GM10847 (cell line): Measurements from ENCODE around the gene AK4.

Source experiments
- POLR2A ChIP-seq: IDR thresholded peaks from 2 replicates; pipeline ENCODE4 v1.6.1; 2011; ENCODE audit not compliant: insufficient read length; ENCODE audit errors: extremely low read depth

The AK4 gene

GRCh38 chr1:65167586-65168242, 19.7 kb downstream of the AK4 start:
- TF ChIP-seq POLR2A: no peak

GRCh38 chr1:65168867-65169266, 20.9 kb downstream of the AK4 start:
- TF ChIP-seq POLR2A: no peak

- no peak for TF ChIP-seq POLR2A
Observed at GRCh38 chr1:65170511-65171142, 22.6 kb downstream of the AK4 start.

- no peak for TF ChIP-seq POLR2A
Observed at GRCh38 chr1:65172936-65173690, 25.1 kb downstream of the AK4 start.

- TF ChIP-seq POLR2A: no peak
Observed at GRCh38 chr1:65174585-65174984, 26.6 kb downstream of the AK4 start.

- no peak for TF ChIP-seq POLR2A
Observed at GRCh38 chr1:65175171-65176055, 27.4 kb downstream of the AK4 start.

- TF ChIP-seq POLR2A: no peak
Observed at GRCh38 chr1:65176056-65176450, 28.1 kb downstream of the AK4 start.

GRCh38 chr1:65176591-65176990, 28.6 kb downstream of the AK4 start:
- TF ChIP-seq POLR2A: no peak

- no peak for TF ChIP-seq POLR2A
Observed at GRCh38 chr1:65177457-65177856, 29.5 kb downstream of the AK4 start.

- TF ChIP-seq POLR2A: no peak
Observed at GRCh38 chr1:65178235-65178634, 30.2 kb downstream of the AK4 start.

GRCh38 chr1:65179148-65179547, 31.1 kb downstream of the AK4 start:
- no peak for TF ChIP-seq POLR2A

GRCh38 chr1:65180977-65181376, 33.0 kb downstream of the AK4 start:
- TF ChIP-seq POLR2A: no peak

- TF ChIP-seq POLR2A: no peak
Observed at GRCh38 chr1:65182658-65183268, 34.8 kb downstream of the AK4 start.

- no peak for TF ChIP-seq POLR2A
Observed at GRCh38 chr1:65189576-65190115, 41.6 kb downstream of the AK4 start.

- no peak for TF ChIP-seq POLR2A
Observed at GRCh38 chr1:65190229-65190628, 42.2 kb downstream of the AK4 start.
